H1 (cell line): ENCODE data around the gene MEF2B. TPM values are rescaled to one million over a fixed set of nuclear protein-coding genes. Genes with fewer than 3 reads are reported as not detected.
A peak's percentile ranks its signal among the peaks of the same experiment; 100 is the strongest.

Experiments used
- CTCF ChIA-PET: fragments of 300-600 bp; sonication (Branson Sonifier 250); formaldehyde crosslinking; loops from one replicate; lab custom pipeline; 2021; ENCODE audit not compliant: partially characterized antibody; lab: Charles Lee
- POLR2A ChIA-PET: fragments of 300-600 bp; sonication (Branson Sonifier 250); formaldehyde crosslinking; loops from one replicate; lab custom pipeline; 2021; ENCODE audit warnings: inconsistent platforms; ENCODE audit not compliant: partially characterized antibody; lab: Charles Lee
- DNase-seq, 2 experiments: peaks; one replicate each; pipeline versions ENCODE4 v3.0.0 to v3.0.0-alpha.2; 2010 to 2022; ENCODE audit warnings: low spot score in 2 of 2, low read depth in 1 of 2, mixed read lengths in 1 of 2
- FAIRE-seq: peaks from 2 replicates; lab custom pipeline; 2011; peaks lifted over from hg19 to GRCh38; lab: Jason Lieb, UNC
- H2AFZ ChIP-seq: 2 replicates; pipeline ENCODE4 v1.8.1; 2012; ENCODE audit warnings: low read length, inconsistent platforms
- H2AK5ac ChIP-seq: 2 replicates; pipeline ENCODE4 v1.6.1; 2013; ENCODE audit warnings: low read depth, low read length
- H2BK120ac ChIP-seq: replicated peaks from 2 replicates; pipeline ENCODE3; 2013; ENCODE audit warnings: low read depth, low read length, inconsistent platforms
- H2BK12ac ChIP-seq: 2 replicates; pipeline ENCODE4 v1.6.1; 2013; ENCODE audit warnings: low read depth, low read length
- H2BK15ac ChIP-seq: 2 replicates; pipeline ENCODE4 v1.6.1; 2013; ENCODE audit warnings: low read length
- H2BK20ac ChIP-seq: 2 replicates; pipeline ENCODE4 v1.6.1; 2013; ENCODE audit warnings: low read length
- H2BK5ac ChIP-seq: 2 replicates; pipeline ENCODE4 v1.6.1; 2013; ENCODE audit warnings: low read depth, low read length
- H3K14ac ChIP-seq: 2 replicates; pipeline ENCODE4 v1.6.1; 2013; ENCODE audit warnings: inconsistent platforms; ENCODE audit not compliant: insufficient read length
- H3K18ac ChIP-seq: 2 replicates; pipeline ENCODE4 v1.6.1; 2013; ENCODE audit warnings: low read length; ENCODE audit errors: extremely low read depth
- H3K23ac ChIP-seq: 2 replicates; pipeline ENCODE4 v1.6.1; 2013; ENCODE audit warnings: inconsistent platforms; ENCODE audit not compliant: insufficient read length
- H3K23me2 ChIP-seq: 2 replicates; pipeline ENCODE4 v1.6.1; 2013; ENCODE audit warnings: low read depth, low read length
- H3K27ac ChIP-seq: 2 replicates; pipeline ENCODE4 v1.6.1; 2011; ENCODE audit warnings: low read depth, low read length, inconsistent platforms
- H3K27me3 ChIP-seq, 4 experiments: replicated peaks in 1 of 4; 1 replicate in 1 of 4; 2 replicates in 3 of 4; pipeline versions ENCODE4 v1.6.1 to v1.8.1; 2011 to 2013; ENCODE audit warnings: low read length in 3 of 4, mild to moderate bottlenecking in 3 of 4, inconsistent platforms in 2 of 4, mixed read lengths in 2 of 4, moderate library complexity in 1 of 4; ENCODE audit not compliant: control insufficient read depth in 3 of 4, insufficient read depth in 3 of 4; ENCODE audit errors: extremely low read depth in 1 of 4
- H3K36me3 ChIP-seq, 4 experiments: 2 replicates each; pipeline versions ENCODE4 v1.6.1 to v1.8.1; 2011 to 2013; ENCODE audit warnings: mild to moderate bottlenecking in 4 of 4, low read length in 3 of 4, moderate library complexity in 2 of 4, control low read depth in 1 of 4, inconsistent platforms in 1 of 4; ENCODE audit not compliant: insufficient read depth in 4 of 4, control insufficient read depth in 2 of 4
- H3K4ac ChIP-seq: replicated peaks from 2 replicates; pipeline ENCODE3; 2013; ENCODE audit warnings: low read length, low read depth, mixed read lengths, inconsistent platforms; ENCODE audit not compliant: insufficient read length
- H3K4me1 ChIP-seq, 4 experiments: replicated peaks in 1 of 4; 1 replicate in 1 of 4; 2 replicates in 3 of 4; pipeline versions ENCODE4 v1.6.1 to v1.8.1; 2011 to 2013; ENCODE audit warnings: low read length in 3 of 4, inconsistent platforms in 2 of 4, mixed read lengths in 1 of 4; ENCODE audit not compliant: insufficient read depth in 4 of 4, control insufficient read depth in 3 of 4
- H3K4me2 ChIP-seq, 2 experiments: 2 replicates each; pipeline versions ENCODE4 v1.6.1 to v1.8.1; 2011 to 2013; ENCODE audit warnings: low read depth in 2 of 2, low read length in 2 of 2, control low read depth in 1 of 2, inconsistent platforms in 1 of 2, mild to moderate bottlenecking in 1 of 2; ENCODE audit not compliant: insufficient read depth in 1 of 2
- H3K4me3 ChIP-seq, 4 experiments: fragments of 200-600, 300-600 bp in 1 of 4; sonication (generic), shearing (Covaris generic), sonication (Bioruptor Twin) in 1 of 4; 2 replicates each; pipeline versions ENCODE4 v1.5.1 to v1.8.1; 2011 to 2016; ENCODE audit warnings: low read length in 4 of 4, low read depth in 3 of 4, control low read depth in 2 of 4, inconsistent platforms in 2 of 4, mild to moderate bottlenecking in 2 of 4, mixed read lengths in 1 of 4, moderate library complexity in 1 of 4; ENCODE audit not compliant: insufficient read depth in 2 of 4; ENCODE audit errors: extremely low read depth in 1 of 4
- H3K56ac ChIP-seq: replicated peaks from 2 replicates; pipeline ENCODE3; 2013; ENCODE audit warnings: low read depth, mild to moderate bottlenecking, mixed read lengths, low read length, inconsistent platforms; ENCODE audit not compliant: insufficient read length
- H3K79me1 ChIP-seq: 2 replicates; pipeline ENCODE4 v1.6.1; 2013; ENCODE audit warnings: low read depth, low read length, control low read depth
- H3K79me2 ChIP-seq, 2 experiments: 2 replicates each; pipeline versions ENCODE4 v1.6.1 to v1.8.1; 2012 to 2013; ENCODE audit warnings: low read length in 2 of 2, mild to moderate bottlenecking in 2 of 2, inconsistent platforms in 1 of 2; ENCODE audit not compliant: insufficient read depth in 2 of 2, control insufficient read depth in 1 of 2
- H3K9ac ChIP-seq, 4 experiments: replicated peaks in 1 of 4; 1 replicate in 1 of 4; 2 replicates in 3 of 4; pipeline versions ENCODE4 v1.6.1 to v1.8.1; 2011 to 2013; ENCODE audit warnings: low read depth in 3 of 4, low read length in 3 of 4, control low read depth in 2 of 4, mild to moderate bottlenecking in 2 of 4, moderate library complexity in 2 of 4, inconsistent platforms in 1 of 4; ENCODE audit errors: extremely low read depth in 1 of 4
- H3K9me3 ChIP-seq, 2 experiments: 2 replicates each; pipeline versions ENCODE4 v1.6.1 to v1.8.1; 2012 to 2013; ENCODE audit warnings: mild to moderate bottlenecking in 2 of 2, moderate library complexity in 2 of 2, control low read depth in 1 of 2, inconsistent platforms in 1 of 2, low read depth in 1 of 2, low read length in 1 of 2, mixed read lengths in 1 of 2; ENCODE audit not compliant: insufficient read depth in 2 of 2
- H4K20me1 ChIP-seq, 2 experiments: replicated peaks in 1 of 2; 2 replicates each; pipeline versions ENCODE3 to v1.8.1; 2011 to 2013; ENCODE audit warnings: inconsistent platforms in 2 of 2, low read length in 2 of 2, mild to moderate bottlenecking in 1 of 2; ENCODE audit not compliant: insufficient read depth in 2 of 2, control insufficient read depth in 1 of 2
- H4K5ac ChIP-seq: 2 replicates; pipeline ENCODE4 v1.6.1; 2013; ENCODE audit warnings: low read length, low read depth, mixed read lengths, inconsistent platforms; ENCODE audit not compliant: insufficient read length
- H4K8ac ChIP-seq: 2 replicates; pipeline ENCODE4 v1.8.0; 2013; ENCODE audit warnings: mild to moderate bottlenecking, moderate library complexity, low read length, inconsistent platforms; ENCODE audit not compliant: insufficient read depth; ENCODE audit errors: extremely low read depth
- H4K91ac ChIP-seq: replicated peaks from 2 replicates; pipeline ENCODE3; 2013; ENCODE audit warnings: low read length, mixed read lengths, inconsistent platforms; ENCODE audit not compliant: insufficient read length
- BACH1 ChIP-seq: IDR thresholded peaks from 2 replicates; pipeline ENCODE4 v1.6.1; 2012; ENCODE audit warnings: low read length, improper control_type of control experiment
- CBX5 ChIP-seq: fragments of 300-800, 300-1000 bp; sonication (generic); IDR thresholded peaks from 2 replicates; pipeline ENCODE4 v1.7.1; 2016; ENCODE audit warnings: antibody characterized with exemption, low read length, low read depth
- GABPA ChIP-seq: IDR thresholded peaks from 2 replicates; pipeline ENCODE4 v1.6.1; 2011; ENCODE audit warnings: mild to moderate bottlenecking, low read length, moderate library complexity, borderline replicate concordance; ENCODE audit not compliant: insufficient read depth
- JUND ChIP-seq: IDR thresholded peaks from 2 replicates; pipeline ENCODE4 v1.6.1; 2011; ENCODE audit warnings: mild to moderate bottlenecking, improper control_type of control experiment, low read length
- MAFK ChIP-seq: IDR thresholded peaks from 2 replicates; pipeline ENCODE4 v1.6.1; 2012; ENCODE audit warnings: low read depth, mild to moderate bottlenecking, improper control_type of control experiment, low read length
- POU5F1 ChIP-seq: IDR thresholded peaks from 2 replicates; pipeline ENCODE4 v1.6.1; 2011; ENCODE audit warnings: low read depth, mild to moderate bottlenecking, low read length, moderate library complexity
- RFX5 ChIP-seq: IDR thresholded peaks from 2 replicates; pipeline ENCODE4 v1.6.1; 2011; ENCODE audit warnings: low read depth, low read length, improper control_type of control experiment, borderline replicate concordance
- ZNF274 ChIP-seq: IDR thresholded peaks from 2 replicates; pipeline ENCODE4 v1.7.0; 2012; ENCODE audit warnings: low read length, borderline replicate concordance; ENCODE audit errors: extremely low read depth
- WGBS, 2 experiments: shearing (Covaris generic) in 1 of 2; methylation state at CpG; one replicate each; pipeline versions ENCODE4 v1.1.6 to v1.1.7; 2013 to 2015; ENCODE audit warnings: low lambda C conversion rate in 2 of 2, mixed read lengths in 2 of 2, inconsistent platforms in 1 of 2, low coverage in 1 of 2, missing lambda C conversion rate in 1 of 2; ENCODE audit not compliant: insufficient replicate concordance in 2 of 2, insufficient coverage in 1 of 2, insufficient read length in 1 of 2; ENCODE audit errors: extremely low coverage in 1 of 2, missing lambda C conversion rate in 1 of 2; 5-methylcytosine and 5-hydroxymethylcytosine counted together
- polyA plus RNA-seq, 7 experiments: library from polyadenylated mRNA; depleted of rRNA in 3 of 7; stranded (reverse) in 5 of 7; unstranded in 2 of 7; fragments of >200 nt in 5 of 7; fragments of 200-250 nt in 2 of 7; gene quantifications; 1 replicate in 5 of 7; 2 replicates in 1 of 7; 4 replicates in 1 of 7; pipeline versions ENCODE4 v1.2.1 to v1.2.3, GENCODE V29; 2011 to 2013; ENCODE audit warnings: missing spikeins in 2 of 7, mixed read lengths in 2 of 7
- total RNA-seq: library from RNA; stranded (reverse); fragmentation: NEBNext Ultra II Directional; extraction: Animal tissue kit (Norgen Biotek cat#: 25700); gene quantifications from 2 replicates; pipeline ENCODE4 v1.2.1, GENCODE V29; 2021
- TF ChIP-seq, protein P1 (sequence below): IDR thresholded peaks from 2 replicates; pipeline ENCODE4 v1.6.1; 2012; ENCODE audit warnings: low read length, inconsistent platforms

The MEF2B gene
- total and polyA plus RNA-seq, 2 of the 8 experiments (the other 6 are each of a cell fraction or from before 2014, with no cell fraction given), result 2.8 to 3.7 TPM

DNA sequence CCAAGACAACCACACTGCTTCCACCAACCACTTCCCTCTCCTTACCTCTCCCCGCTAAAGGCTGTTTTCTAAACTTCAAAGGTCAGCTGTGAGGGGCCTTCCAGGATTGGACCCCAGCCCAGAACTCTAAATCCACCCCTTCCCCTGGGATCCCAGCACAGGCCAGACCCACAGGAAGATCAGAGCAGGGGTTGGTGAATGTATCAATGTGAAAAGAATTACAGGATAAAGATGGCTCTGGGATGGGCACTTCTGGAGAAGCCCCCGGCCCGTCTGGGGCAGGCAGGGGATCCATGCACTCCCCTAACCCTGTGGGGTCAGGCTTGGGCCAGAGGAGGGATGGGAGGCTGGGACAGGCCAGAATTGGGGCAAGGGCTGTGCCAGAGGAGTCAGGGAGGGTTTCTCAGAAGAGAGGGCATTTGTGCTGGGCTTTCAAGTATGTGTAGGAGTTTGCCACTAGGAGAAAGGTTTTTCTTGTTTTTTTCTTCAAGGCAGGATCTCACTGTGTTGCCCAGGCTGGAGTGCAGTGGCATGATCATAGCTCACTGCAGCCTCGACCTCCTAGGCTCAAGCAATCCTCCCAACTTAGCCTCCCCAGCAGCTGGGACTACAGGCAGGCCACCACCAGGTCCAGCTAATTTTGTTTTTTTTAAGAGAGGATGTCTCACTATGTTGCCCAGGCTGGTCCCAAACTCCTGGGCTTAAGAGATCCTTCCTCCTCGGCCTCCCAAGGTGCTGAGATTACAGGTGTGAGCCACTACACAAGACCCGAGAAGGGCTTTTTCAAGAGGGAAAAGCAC, 1.0 kb upstream of the MEF2B start:
- H3K27ac ChIP-seq, result no peak overlapping the region
- H2BK20ac ChIP-seq, result no peak overlapping the region
- no peaks in the 10 kb centered on the region for H3K9me3 ChIP-seq
- H3K14ac ChIP-seq, result no peak overlapping the region
- peak overlapping the region; percentile 25; the same call in 1 of the 2 replicates for H4K8ac ChIP-seq
- no peak overlapping the region for H3K56ac ChIP-seq
- H2AK5ac ChIP-seq, result no peak overlapping the region
- CTCF ChIA-PET, result interaction anchor here (1.3 to 7.1 kb wide), 4 partner anchors 12 to 119 kb away, joined by 3 to 109 read pairs (median 45); no protein-coding TSS in a partner anchor
- POLR2A ChIA-PET, result interaction anchor here (0.9 to 11.8 kb wide), 5 partner anchors 10 to 112 kb away, joined by 3 to 133 read pairs (median 6); partner anchors contain the start of gene BORCS8
- no peak overlapping the region for H4K5ac ChIP-seq
- 0 out of 2 replicates have a peak overlapping the region, but pooled peaks have one; percentile 18 for H2BK5ac ChIP-seq
- WGBS, 2 experiments, result 76% methylated on average over 6 of the region's 6 CpGs; no CpG with 5 or more reads in 1 of the 2 experiments
- peaks cover 0 to 8% of the 10 kb centered on the region in 2 experiments for H4K20me1 ChIP-seq
- FAIRE-seq, result no peak
- no peak overlapping the region; the same call in 1 of the 2 replicates for H3K18ac ChIP-seq
- no peak for DNase-seq
- H3K9ac ChIP-seq, result no peak overlapping the region
- peak overlapping the region in 2 of 4 experiments; percentile 10 to 59; a peak in 1 of 8 replicates for H3K4me3 ChIP-seq
- no peak overlapping the region for H2AFZ ChIP-seq
- peaks cover 2 to 16% (median 11%) of the 10 kb centered on the region in 4 experiments for H3K27me3 ChIP-seq
- H3K4me1 ChIP-seq, result peaks cover 0 to 23% (median 11%) of the 10 kb centered on the region in 4 experiments; a peak in 6 of 7 replicates
- no peaks in the 10 kb centered on the region for H3K79me2 ChIP-seq
- no peak overlapping the region for H4K91ac ChIP-seq
- peaks cover 7% of the 10 kb centered on the region; the same call in 1 of the 2 replicates for H3K23me2 ChIP-seq
- H2BK12ac ChIP-seq, result 0 out of 2 replicates have a peak overlapping the region, but pooled peaks have one; percentile 11
- H3K36me3 ChIP-seq, result no peaks in the 10 kb centered on the region; a peak in 1 of 8 replicates
- H2BK120ac ChIP-seq, result no peak overlapping the region
- H3K79me1 ChIP-seq, result no peaks in the 10 kb centered on the region
- no peak overlapping the region for H3K4ac ChIP-seq
- H3K4me2 ChIP-seq, result peak overlapping the region; percentile 70 to 81
- H3K23ac ChIP-seq, result no peak overlapping the region
- no peak overlapping the region for H2BK15ac ChIP-seq
- TF ChIP-seq MAFK (no peak), CBX5 (no peak), RFX5 (no peak), JUND (no peak), ZNF274 (no peak), BACH1 (no peak), GABPA (no peak), POU5F1 (no peak)
- TF ChIP-seq, protein P1, sequence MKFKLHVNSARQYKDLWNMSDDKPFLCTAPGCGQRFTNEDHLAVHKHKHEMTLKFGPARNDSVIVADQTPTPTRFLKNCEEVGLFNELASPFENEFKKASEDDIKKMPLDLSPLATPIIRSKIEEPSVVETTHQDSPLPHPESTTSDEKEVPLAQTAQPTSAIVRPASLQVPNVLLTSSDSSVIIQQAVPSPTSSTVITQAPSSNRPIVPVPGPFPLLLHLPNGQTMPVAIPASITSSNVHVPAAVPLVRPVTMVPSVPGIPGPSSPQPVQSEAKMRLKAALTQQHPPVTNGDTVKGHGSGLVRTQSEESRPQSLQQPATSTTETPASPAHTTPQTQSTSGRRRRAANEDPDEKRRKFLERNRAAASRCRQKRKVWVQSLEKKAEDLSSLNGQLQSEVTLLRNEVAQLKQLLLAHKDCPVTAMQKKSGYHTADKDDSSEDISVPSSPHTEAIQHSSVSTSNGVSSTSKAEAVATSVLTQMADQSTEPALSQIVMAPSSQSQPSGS, result no peak
